ENCODE data around the gene DNTT.

DNA sequence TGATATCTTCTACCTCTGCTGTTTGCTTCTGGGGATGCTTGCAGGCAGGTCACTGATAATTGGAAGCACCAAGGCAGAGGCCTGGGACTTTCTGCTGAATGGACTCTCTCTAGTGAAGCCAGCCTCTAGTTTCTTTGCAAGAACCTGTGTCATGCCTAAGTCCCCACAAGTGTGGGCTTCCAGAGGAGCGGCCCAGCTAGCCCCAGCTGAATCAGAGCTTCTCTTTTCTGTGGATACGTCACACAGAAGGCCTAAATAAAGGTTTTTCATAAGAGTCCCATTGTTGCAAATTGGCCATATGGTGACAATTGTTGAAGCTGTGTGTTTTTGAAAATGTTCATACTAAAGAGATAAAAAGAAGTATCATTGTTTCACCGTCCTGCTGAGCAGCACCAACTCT is 61.3 kb downstream of the DNTT start:
- TF ChIP-seq, protein P1, sequence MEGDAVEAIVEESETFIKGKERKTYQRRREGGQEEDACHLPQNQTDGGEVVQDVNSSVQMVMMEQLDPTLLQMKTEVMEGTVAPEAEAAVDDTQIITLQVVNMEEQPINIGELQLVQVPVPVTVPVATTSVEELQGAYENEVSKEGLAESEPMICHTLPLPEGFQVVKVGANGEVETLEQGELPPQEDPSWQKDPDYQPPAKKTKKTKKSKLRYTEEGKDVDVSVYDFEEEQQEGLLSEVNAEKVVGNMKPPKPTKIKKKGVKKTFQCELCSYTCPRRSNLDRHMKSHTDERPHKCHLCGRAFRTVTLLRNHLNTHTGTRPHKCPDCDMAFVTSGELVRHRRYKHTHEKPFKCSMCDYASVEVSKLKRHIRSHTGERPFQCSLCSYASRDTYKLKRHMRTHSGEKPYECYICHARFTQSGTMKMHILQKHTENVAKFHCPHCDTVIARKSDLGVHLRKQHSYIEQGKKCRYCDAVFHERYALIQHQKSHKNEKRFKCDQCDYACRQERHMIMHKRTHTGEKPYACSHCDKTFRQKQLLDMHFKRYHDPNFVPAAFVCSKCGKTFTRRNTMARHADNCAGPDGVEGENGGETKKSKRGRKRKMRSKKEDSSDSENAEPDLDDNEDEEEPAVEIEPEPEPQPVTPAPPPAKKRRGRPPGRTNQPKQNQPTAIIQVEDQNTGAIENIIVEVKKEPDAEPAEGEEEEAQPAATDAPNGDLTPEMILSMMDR (IDR thresholded peaks at IDR 0.05), result no peak
- TF ChIP-seq EP300 (IDR thresholded peaks at IDR 0.05) (no peak), POLR2A (IDR thresholded peaks at IDR 0.05) (no peak)

Measured in sigmoid colon (tissue), 4 donors.